Type B pancreatic cell (in vitro differentiated cells): ENCODE measurements around the gene ST14. TPM values are rescaled to one million over a fixed set of nuclear protein-coding genes. Genes with fewer than 3 reads are reported as not detected.
A peak's percentile ranks its signal among the peaks of the same experiment; 100 is the strongest.

Experiments used
- DNase-seq: peaks from one replicate; pipeline ENCODE4 v3.0.0; 2021; ENCODE audit warnings: mixed read lengths; ENCODE audit not compliant: unreplicated experiment; ENCODE audit errors: extremely low spot score
- H3K27ac Mint-ChIP-seq: 2 replicates; pipeline ENCODE4 v1.8.0; 2021; ENCODE audit warnings: mild to moderate bottlenecking, mixed read lengths
- H3K27me3 Mint-ChIP-seq: 2 replicates; pipeline ENCODE4 v1.8.0; 2021; ENCODE audit warnings: mixed read lengths
- H3K36me3 Mint-ChIP-seq: 2 replicates; pipeline ENCODE4 v1.8.0; 2021; ENCODE audit warnings: mixed read lengths
- H3K4me1 Mint-ChIP-seq: one replicate; pipeline ENCODE4 v1.8.0; 2021; ENCODE audit warnings: mixed read lengths; ENCODE audit not compliant: unreplicated experiment
- H3K4me3 Mint-ChIP-seq: 2 replicates; pipeline ENCODE4 v1.8.0; 2021; ENCODE audit warnings: mild to moderate bottlenecking, mixed read lengths
- H3K9me3 Mint-ChIP-seq: 2 replicates; pipeline ENCODE4 v1.8.0; 2021; ENCODE audit warnings: mixed read lengths
- CTCF ChIP-seq: fragments of 200-600 bp; sonication (generic); conservative IDR thresholded peaks from 2 replicates; pipeline ENCODE4 v1.5.0; 2021; ENCODE audit warnings: antibody characterized with exemption, mild to moderate bottlenecking
- long read RNA-seq: library from polyadenylated mRNA; unstranded; transcript quantifications from one replicate; pipeline ENCODE4 v2.0.0, GENCODE V29; 2020
- total RNA-seq: library from RNA; stranded (reverse); gene quantifications from 2 replicates; pipeline ENCODE4 v1.2.1, GENCODE V29; 2021; ENCODE audit warnings: low replicate concordance

ST14 gene
- total RNA-seq: 71.7 and 170 TPM in 2 replicates
- long read RNA-seq, partial matches to known transcripts: 60 of 63 reads
- long read RNA-seq, other reads (novel, unspliced or antisense): 2 of 63 reads

GRCh38 chr11:130159657-130160497 is at the start of gene ST14:
ST14 (plus strand) TSS chr11:130159782; CDS start chr11:130159980, 198 bp downstream.
- DNase-seq: no peak
- TF ChIP-seq CTCF: no peak
- Mint-ChIP-seq H3K36me3 (peaks cover 4% of the 10 kb centered on the region), H3K4me3 (peak within 1 kb of the TSS; percentile 90), H3K27me3 (peaks cover 58% of the 10 kb centered on the region), H3K27ac (peak within 1 kb of the TSS; percentile 92), H3K4me1 (peaks cover 20% of the 10 kb centered on the region), H3K9me3 (no peaks in the 10 kb centered on the region)

- no peaks in the 10 kb centered on the region for H3K9me3 Mint-ChIP-seq
- no peaks in the 10 kb centered on the region for H3K27me3 Mint-ChIP-seq
- no peak for TF ChIP-seq CTCF
- peaks cover 44% of the 10 kb centered on the region for H3K36me3 Mint-ChIP-seq
- peaks cover 23% of the 10 kb centered on the region for H3K4me1 Mint-ChIP-seq
- DNase-seq: no peak
- H3K4me3 Mint-ChIP-seq: no peak overlapping the region
- H3K27ac Mint-ChIP-seq: peak overlapping the region; percentile 13
These were observed 49.1 kb upstream of the ST14 start for GRCh38 chr11:130110339-130111108.

- Mint-ChIP-seq H3K36me3 (peaks cover 33% of the 10 kb centered on the region), H3K27ac (no peak overlapping the region), H3K9me3 (no peaks in the 10 kb centered on the region), H3K27me3 (no peaks in the 10 kb centered on the region), H3K4me1 (peaks cover 17% of the 10 kb centered on the region), H3K4me3 (no peak overlapping the region)
- TF ChIP-seq CTCF: no peak
- no peak for DNase-seq
These were observed 47.3 kb upstream of the ST14 start for GRCh38 chr11:130112071-130112830.

GRCh38 chr11:130114281-130114680 is 45.3 kb upstream of the ST14 start:
- no peak for TF ChIP-seq CTCF
- Mint-ChIP-seq H3K4me1 (peaks cover 17% of the 10 kb centered on the region), H3K27me3 (no peaks in the 10 kb centered on the region), H3K27ac (no peak overlapping the region), H3K4me3 (no peak overlapping the region), H3K36me3 (peaks cover 30% of the 10 kb centered on the region), H3K9me3 (no peaks in the 10 kb centered on the region)
- DNase-seq: no peak

- Mint-ChIP-seq H3K36me3 (peaks cover 32% of the 10 kb centered on the region), H3K9me3 (no peaks in the 10 kb centered on the region), H3K27ac (no peak overlapping the region), H3K27me3 (no peaks in the 10 kb centered on the region), H3K4me3 (no peak overlapping the region), H3K4me1 (peaks cover 17% of the 10 kb centered on the region)
- TF ChIP-seq CTCF: no peak
- DNase-seq: no peak
These were observed 44.9 kb upstream of the ST14 start for GRCh38 chr11:130114726-130115125.
